ENCODE measurements around the gene PAPOLB.

PAPOLB gene

DNA sequence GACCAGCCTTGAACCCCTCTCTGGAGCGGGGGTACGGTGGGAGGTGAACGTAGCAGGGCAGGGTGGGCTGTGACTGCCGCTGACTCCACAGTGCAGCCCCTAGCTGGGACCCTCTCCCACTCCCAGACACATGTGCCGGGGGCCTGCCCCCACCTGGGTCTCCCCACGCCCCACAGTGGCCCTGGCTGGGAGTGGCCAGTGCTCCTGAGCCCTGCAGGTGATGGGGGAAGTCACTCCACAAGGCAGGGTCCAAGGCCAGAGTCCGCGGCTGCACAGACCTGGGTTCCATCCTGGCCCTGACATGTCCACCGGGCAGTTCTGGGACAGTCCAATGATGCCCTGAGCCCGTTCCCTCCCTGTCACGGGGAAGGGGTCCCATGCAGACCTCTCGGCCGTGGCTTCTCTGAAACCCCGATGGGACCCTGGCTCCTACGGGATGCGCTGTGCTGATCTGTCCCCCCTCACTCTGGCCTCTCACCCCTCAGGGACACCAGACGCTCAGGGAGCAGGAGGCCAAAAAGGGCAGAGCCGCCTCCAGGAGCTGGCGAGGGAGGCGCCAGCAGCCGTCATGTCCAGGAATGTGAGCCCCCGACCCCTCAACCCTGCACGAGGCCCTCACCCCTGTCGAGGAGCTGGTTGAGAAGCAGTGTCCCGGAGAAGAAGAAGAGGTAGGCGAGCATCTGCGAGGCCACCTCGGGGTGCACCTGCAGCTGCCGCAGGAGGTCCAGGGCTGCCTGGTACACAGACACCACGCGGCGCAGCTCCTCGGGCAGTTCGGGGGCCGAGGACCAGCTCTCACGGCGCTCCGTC is 46.0 kb downstream of the PAPOLB start:
- no peaks in the 10 kb centered on the region for H3K4me1 ChIP-seq (ENCODE audit: control insufficient read depth, insufficient read depth, low read length)
- H3K27me3 ChIP-seq (ENCODE audit: control insufficient read depth, insufficient read depth, low read length), result no peaks in the 10 kb centered on the region
- no peaks in the 10 kb centered on the region for H3K36me3 ChIP-seq (ENCODE audit: control insufficient read depth, insufficient read depth, low read length)
- H3K4me3 ChIP-seq (ENCODE audit: low read depth, low read length), result no peak overlapping the region
- H3K9ac ChIP-seq (ENCODE audit: low read depth, low read length), result no peak overlapping the region
- H3K9me3 ChIP-seq (ENCODE audit: control insufficient read depth, insufficient read depth, low read length), result no peaks in the 10 kb centered on the region

DNA sequence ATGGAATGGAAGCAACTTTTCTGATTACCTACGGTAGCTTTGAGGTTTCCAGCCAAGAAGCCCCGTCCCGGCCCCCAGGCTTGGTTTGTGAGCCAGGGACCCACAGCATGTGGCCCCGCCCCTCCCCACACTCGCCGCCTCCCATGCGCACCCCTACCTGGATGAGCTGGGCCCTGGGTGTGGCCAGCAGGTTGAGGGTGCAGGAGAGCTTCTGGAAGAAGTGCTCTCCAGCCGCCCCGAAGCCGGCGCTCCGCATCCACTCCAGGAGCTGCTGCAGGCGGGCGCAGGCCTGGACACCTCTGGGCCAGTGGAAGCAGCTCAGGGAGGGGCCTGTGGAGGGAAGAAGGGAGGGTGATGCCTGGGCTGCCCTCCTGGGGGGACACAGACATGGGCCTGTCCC is 46.7 kb downstream of the PAPOLB start:
- Histone ChIP-seq H3K4me3 (ENCODE audit: low read depth, low read length) (no peak overlapping the region), H3K9me3 (ENCODE audit: control insufficient read depth, insufficient read depth, low read length) (no peaks in the 10 kb centered on the region), H3K9ac (ENCODE audit: low read depth, low read length) (no peak overlapping the region), H3K27me3 (ENCODE audit: control insufficient read depth, insufficient read depth, low read length) (no peaks in the 10 kb centered on the region), H3K4me1 (ENCODE audit: control insufficient read depth, insufficient read depth, low read length) (no peaks in the 10 kb centered on the region), H3K36me3 (ENCODE audit: control insufficient read depth, insufficient read depth, low read length) (no peaks in the 10 kb centered on the region)

DNA sequence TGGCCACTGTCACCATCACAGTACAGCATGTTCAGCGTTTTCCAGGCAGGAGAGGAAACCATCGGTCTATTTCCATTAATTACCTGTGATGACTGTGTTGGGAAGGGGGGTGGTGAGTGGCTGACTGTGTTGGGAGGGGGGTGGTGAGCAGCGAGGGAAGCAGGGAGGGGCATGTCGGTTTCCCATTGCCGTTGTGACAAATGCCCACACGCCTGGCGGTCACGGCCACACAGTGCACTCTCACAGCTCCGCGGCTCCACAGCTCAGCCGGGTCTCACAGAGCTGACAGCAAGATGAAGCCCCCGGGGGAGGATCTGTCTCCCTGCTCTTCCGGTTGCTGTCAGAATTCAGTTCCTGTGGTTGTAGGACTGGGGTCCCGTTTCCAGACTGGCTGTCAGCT is 47.4 kb downstream of the PAPOLB start:
- Histone ChIP-seq H3K9ac (ENCODE audit: low read depth, low read length) (no peak overlapping the region), H3K4me1 (ENCODE audit: control insufficient read depth, insufficient read depth, low read length) (no peaks in the 10 kb centered on the region), H3K27me3 (ENCODE audit: control insufficient read depth, insufficient read depth, low read length) (no peaks in the 10 kb centered on the region), H3K36me3 (ENCODE audit: control insufficient read depth, insufficient read depth, low read length) (no peaks in the 10 kb centered on the region), H3K4me3 (ENCODE audit: low read depth, low read length) (no peak overlapping the region), H3K9me3 (ENCODE audit: control insufficient read depth, insufficient read depth, low read length) (no peaks in the 10 kb centered on the region)

DNA sequence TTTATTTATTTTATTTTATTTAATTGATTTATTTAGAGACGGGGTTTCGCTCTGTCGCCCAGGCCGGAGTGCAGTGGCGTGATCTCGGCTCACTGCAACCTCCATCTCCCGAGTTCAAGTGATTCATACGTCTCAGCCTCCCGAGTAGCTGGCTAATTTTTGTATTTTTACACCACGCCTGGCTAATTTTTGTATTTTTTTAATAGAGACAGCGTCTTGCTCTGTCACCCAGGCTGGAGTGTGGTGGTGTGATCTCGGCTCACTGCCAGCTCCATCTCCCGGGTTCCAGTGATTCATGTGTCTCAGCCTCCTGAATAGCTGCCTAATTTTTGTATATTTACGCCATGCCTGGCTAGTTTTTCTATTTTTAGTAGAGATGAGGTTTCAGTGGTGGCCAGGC is 52.2 kb downstream of the PAPOLB start:
- Histone ChIP-seq H3K27me3 (ENCODE audit: control insufficient read depth, insufficient read depth, low read length) (no peaks in the 10 kb centered on the region), H3K4me3 (ENCODE audit: low read depth, low read length) (no peak overlapping the region), H3K36me3 (ENCODE audit: control insufficient read depth, insufficient read depth, low read length) (no peaks in the 10 kb centered on the region), H3K9me3 (ENCODE audit: control insufficient read depth, insufficient read depth, low read length) (no peaks in the 10 kb centered on the region), H3K4me1 (ENCODE audit: control insufficient read depth, insufficient read depth, low read length) (no peaks in the 10 kb centered on the region), H3K9ac (ENCODE audit: low read depth, low read length) (no peak overlapping the region)

DNA sequence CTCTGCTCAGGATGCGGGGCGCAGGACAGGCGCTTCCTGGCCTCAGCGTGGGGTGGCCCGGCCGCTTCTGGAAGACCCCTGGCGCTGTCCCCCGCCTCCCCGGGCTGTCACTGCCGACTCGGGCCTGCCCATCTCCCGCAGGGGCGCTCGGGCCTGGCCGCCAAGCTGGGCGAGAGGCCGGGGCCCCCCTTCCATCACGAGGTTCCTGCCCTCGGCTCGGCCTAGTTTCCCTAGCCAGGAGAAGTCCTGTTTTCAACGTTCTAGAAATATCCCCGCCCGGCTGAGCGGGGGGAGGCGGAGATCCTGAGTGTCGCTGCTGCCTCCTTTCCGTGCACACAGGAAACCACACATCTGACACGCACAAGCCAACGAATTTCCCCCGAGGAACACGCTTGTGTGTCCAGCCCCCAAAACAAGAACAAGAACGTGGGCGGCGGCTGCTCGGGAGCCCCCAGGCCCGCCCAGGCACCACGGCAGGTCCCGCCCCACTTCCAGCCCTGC is 52.7 kb downstream of the PAPOLB start:
- no peaks in the 10 kb centered on the region for H3K9me3 ChIP-seq (ENCODE audit: control insufficient read depth, insufficient read depth, low read length)
- no peaks in the 10 kb centered on the region for H3K27me3 ChIP-seq (ENCODE audit: control insufficient read depth, insufficient read depth, low read length)
- H3K36me3 ChIP-seq (ENCODE audit: control insufficient read depth, insufficient read depth, low read length), result no peaks in the 10 kb centered on the region
- H3K4me1 ChIP-seq (ENCODE audit: control insufficient read depth, insufficient read depth, low read length), result no peaks in the 10 kb centered on the region
- H3K4me3 ChIP-seq (ENCODE audit: low read depth, low read length), result no peak overlapping the region
- H3K9ac ChIP-seq (ENCODE audit: low read depth, low read length), result no peak overlapping the region

DNA sequence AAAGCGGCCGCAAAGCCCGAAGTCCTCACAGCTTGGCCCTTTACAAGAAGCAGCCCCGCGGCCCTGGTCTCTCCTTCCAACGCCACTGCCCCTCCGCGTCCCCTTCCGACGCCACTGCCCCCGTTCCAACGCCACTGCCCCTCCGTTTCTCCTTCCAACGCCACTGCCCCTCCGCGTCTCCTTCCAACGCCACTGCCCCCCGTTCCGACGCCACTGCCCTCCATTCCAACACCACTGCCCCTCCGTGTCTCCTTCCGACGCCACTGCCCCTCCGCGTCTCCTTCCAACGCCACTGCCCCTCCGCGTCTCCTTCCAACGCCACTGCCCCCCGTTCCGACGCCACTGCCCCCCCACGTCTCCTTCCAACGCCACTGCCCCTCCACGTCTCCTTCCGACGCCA is 53.3 kb downstream of the PAPOLB start:
- H3K4me1 ChIP-seq (ENCODE audit: control insufficient read depth, insufficient read depth, low read length), result no peaks in the 10 kb centered on the region
- no peaks in the 10 kb centered on the region for H3K9me3 ChIP-seq (ENCODE audit: control insufficient read depth, insufficient read depth, low read length)
- no peak overlapping the region for H3K9ac ChIP-seq (ENCODE audit: low read depth, low read length)
- H3K4me3 ChIP-seq (ENCODE audit: low read depth, low read length), result no peak overlapping the region
- no peaks in the 10 kb centered on the region for H3K27me3 ChIP-seq (ENCODE audit: control insufficient read depth, insufficient read depth, low read length)
- H3K36me3 ChIP-seq (ENCODE audit: control insufficient read depth, insufficient read depth, low read length), result no peaks in the 10 kb centered on the region

DNA sequence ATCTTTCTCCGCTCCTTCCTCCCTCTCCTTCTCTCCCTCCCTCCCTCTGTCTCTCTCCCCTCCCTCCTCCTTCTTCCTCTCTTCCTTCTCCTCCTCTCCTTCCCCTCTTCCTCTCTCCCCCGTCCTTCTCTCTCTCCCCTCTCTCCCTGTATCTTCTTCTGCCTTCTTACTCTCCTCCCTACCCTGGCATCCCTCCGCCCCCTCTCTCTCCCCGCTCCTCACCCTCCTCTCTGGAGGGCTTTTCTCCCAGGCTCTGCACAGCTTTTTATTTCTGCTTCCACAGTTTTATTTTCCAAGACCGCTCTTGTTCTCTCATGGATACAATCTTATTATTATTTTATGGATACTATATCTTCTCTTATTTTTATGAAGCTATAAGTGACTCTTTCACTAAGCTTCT is 53.8 kb downstream of the PAPOLB start:
- H3K9ac ChIP-seq (ENCODE audit: low read depth, low read length), result no peak overlapping the region
- no peak overlapping the region for H3K4me3 ChIP-seq (ENCODE audit: low read depth, low read length)
- H3K36me3 ChIP-seq (ENCODE audit: control insufficient read depth, insufficient read depth, low read length), result no peaks in the 10 kb centered on the region
- H3K4me1 ChIP-seq (ENCODE audit: control insufficient read depth, insufficient read depth, low read length), result no peaks in the 10 kb centered on the region
- no peaks in the 10 kb centered on the region for H3K9me3 ChIP-seq (ENCODE audit: control insufficient read depth, insufficient read depth, low read length)
- H3K27me3 ChIP-seq (ENCODE audit: control insufficient read depth, insufficient read depth, low read length), result no peaks in the 10 kb centered on the region
